Endothelial cell (in vitro differentiated cells): ENCODE measurements around the gene BET1L. TPM values are rescaled to one million over a fixed set of nuclear protein-coding genes. Genes with fewer than 3 reads are reported as not detected.

Source experiments
- DNase-seq: peaks from one replicate; pipeline ENCODE4 v3.0.0; 2021; ENCODE audit warnings: low spot score
- H3K27ac Mint-ChIP-seq: one replicate; pipeline ENCODE4 v1.8.0; 2021; ENCODE audit warnings: mixed read lengths, inconsistent platforms; ENCODE audit not compliant: unreplicated experiment
- H3K27me3 Mint-ChIP-seq: one replicate; pipeline ENCODE4 v1.8.0; 2021; ENCODE audit warnings: mild to moderate bottlenecking, moderate library complexity, mixed read lengths, inconsistent platforms; ENCODE audit not compliant: unreplicated experiment
- H3K36me3 Mint-ChIP-seq: one replicate; pipeline ENCODE4 v1.8.0; 2021; ENCODE audit warnings: mild to moderate bottlenecking, low read depth, mixed read lengths, inconsistent platforms; ENCODE audit not compliant: unreplicated experiment
- H3K4me1 Mint-ChIP-seq: one replicate; pipeline ENCODE4 v1.8.0; 2021; ENCODE audit warnings: mild to moderate bottlenecking, mixed read lengths, inconsistent platforms; ENCODE audit not compliant: unreplicated experiment
- H3K4me3 Mint-ChIP-seq: one replicate; pipeline ENCODE4 v1.8.0; 2021; ENCODE audit warnings: mild to moderate bottlenecking, mixed read lengths, inconsistent platforms; ENCODE audit not compliant: unreplicated experiment
- H3K9me3 Mint-ChIP-seq: one replicate; pipeline ENCODE4 v1.8.0; 2021; ENCODE audit warnings: mixed read lengths, inconsistent platforms; ENCODE audit not compliant: unreplicated experiment
- total RNA-seq: library from RNA; stranded (reverse); fragmentation: NEBNext Ultra II Directional; extraction: Animal tissue kit (Norgen Biotek cat#: 25700); gene quantifications from one replicate; pipeline ENCODE4 v1.2.1, GENCODE V29; 2021; ENCODE audit not compliant: unreplicated experiment
- TF ChIP-seq, protein P1 (sequence below): fragments of 200-600 bp; sonication (generic); IDR thresholded peaks from one replicate; pipeline ENCODE4 v1.5.0; 2021; ENCODE audit warnings: antibody characterized with exemption; ENCODE audit not compliant: unreplicated experiment

BET1L gene
- total RNA-seq, 1 donor from 2014 or later = 64.4 TPM

DNA sequence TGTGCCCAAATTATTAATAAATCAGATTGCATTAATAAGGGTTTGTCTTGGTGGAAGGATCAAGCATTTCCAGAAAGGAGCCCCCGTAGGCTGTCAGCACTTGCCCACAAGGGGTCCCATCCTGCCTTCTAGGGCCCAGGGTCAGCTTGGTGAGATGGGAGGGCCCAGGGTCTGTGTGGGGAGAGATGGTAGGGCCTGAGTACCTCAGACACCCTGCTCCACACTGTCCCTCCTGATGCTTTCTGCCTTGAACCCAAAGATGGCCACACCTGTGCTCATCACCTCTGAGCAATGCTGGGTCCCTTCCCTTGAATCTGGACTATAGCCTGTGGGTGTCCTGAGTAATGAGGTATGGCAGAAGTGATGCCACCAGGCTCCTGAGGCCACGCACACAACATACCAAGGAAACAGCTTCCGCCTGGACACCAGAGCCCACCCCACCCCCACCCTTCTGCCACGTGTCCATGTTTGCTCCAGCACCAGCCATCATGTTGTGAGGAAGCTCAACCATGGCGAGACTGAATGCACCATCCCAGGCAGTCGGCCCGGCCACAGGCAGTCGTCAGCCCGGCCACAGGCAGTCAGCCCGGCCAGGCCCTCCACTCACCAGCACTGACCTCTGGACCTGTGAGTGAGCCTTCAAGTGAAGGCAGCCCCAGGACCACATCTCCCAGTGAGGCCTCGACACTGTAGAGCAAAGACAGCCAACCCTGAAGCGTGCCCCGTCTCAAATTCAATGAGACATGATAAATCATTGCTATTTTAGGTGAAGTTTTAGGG is 6.8 kb downstream of the BET1L start:
- peaks cover 9% of the 10 kb centered on the region for H3K27me3 Mint-ChIP-seq
- peak overlapping the region; percentile 51 for H3K4me3 Mint-ChIP-seq
- no peaks in the 10 kb centered on the region for H3K9me3 Mint-ChIP-seq
- peak overlapping the region; percentile 61 for H3K27ac Mint-ChIP-seq
- H3K36me3 Mint-ChIP-seq = peaks cover 8% of the 10 kb centered on the region
- DNase-seq = no peak
- TF ChIP-seq, protein P1, sequence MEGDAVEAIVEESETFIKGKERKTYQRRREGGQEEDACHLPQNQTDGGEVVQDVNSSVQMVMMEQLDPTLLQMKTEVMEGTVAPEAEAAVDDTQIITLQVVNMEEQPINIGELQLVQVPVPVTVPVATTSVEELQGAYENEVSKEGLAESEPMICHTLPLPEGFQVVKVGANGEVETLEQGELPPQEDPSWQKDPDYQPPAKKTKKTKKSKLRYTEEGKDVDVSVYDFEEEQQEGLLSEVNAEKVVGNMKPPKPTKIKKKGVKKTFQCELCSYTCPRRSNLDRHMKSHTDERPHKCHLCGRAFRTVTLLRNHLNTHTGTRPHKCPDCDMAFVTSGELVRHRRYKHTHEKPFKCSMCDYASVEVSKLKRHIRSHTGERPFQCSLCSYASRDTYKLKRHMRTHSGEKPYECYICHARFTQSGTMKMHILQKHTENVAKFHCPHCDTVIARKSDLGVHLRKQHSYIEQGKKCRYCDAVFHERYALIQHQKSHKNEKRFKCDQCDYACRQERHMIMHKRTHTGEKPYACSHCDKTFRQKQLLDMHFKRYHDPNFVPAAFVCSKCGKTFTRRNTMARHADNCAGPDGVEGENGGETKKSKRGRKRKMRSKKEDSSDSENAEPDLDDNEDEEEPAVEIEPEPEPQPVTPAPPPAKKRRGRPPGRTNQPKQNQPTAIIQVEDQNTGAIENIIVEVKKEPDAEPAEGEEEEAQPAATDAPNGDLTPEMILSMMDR = no peak
- peaks cover 31% of the 10 kb centered on the region for H3K4me1 Mint-ChIP-seq

DNA sequence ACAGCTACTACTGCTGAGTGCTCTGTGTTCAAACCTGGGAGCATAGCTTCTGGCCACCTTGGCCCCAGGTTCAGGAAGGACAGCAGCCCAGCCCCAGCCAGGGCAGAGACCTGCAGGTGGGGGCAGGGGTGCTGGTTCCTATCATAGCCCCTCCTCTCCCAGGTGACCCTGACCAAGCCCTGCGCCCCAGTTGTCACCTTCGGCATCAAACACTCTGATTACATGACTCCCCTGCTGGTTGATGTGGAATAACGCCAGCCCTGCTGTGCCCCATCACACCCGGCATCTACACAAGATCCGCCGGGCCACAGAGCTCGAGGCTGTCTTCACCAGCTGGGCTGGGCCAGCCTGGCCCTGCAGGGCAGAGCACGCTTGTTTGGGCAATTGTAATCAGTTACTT is 7.4 kb downstream of the BET1L start:
- Mint-ChIP-seq H3K9me3 (no peaks in the 10 kb centered on the region), H3K27me3 (peaks cover 8% of the 10 kb centered on the region), H3K36me3 (peaks cover 8% of the 10 kb centered on the region), H3K4me1 (peaks cover 31% of the 10 kb centered on the region), H3K27ac (no peak overlapping the region), H3K4me3 (no peak overlapping the region)
- TF ChIP-seq, protein P1 = no peak
- no peak for DNase-seq

DNA sequence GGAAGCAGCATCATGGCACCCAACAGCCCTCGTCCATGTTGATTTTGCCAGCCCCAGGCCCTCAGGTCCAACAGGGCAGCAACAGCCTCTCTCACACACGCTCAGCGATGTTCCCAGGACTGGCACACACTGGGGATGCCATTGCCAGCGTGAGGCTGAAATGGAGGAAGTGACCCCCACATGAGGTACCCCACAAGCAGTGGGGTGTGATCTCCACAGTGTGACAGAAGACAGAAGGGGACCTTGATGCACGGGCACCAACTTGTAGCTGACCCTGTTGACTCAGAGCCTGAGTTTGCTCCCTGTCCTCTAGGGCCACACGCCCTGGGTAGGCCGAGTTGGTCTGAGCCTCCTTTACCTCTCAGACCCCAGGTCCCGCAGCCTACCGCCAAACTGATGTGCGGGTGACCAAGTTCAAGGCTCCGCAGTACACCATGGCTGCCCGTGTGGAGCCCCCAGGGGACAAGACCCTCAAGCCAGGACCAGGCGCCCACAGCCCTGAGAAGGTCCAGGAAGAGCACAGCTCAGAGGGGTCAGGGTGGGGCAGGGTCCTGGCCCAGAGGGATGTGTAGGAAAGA is 8.1 kb downstream of the BET1L start:
- H3K27me3 Mint-ChIP-seq = peaks cover 6% of the 10 kb centered on the region
- TF ChIP-seq, protein P1 = no peak
- H3K9me3 Mint-ChIP-seq = no peaks in the 10 kb centered on the region
- peaks cover 8% of the 10 kb centered on the region for H3K36me3 Mint-ChIP-seq
- peaks cover 31% of the 10 kb centered on the region for H3K4me1 Mint-ChIP-seq
- no peak overlapping the region for H3K4me3 Mint-ChIP-seq
- H3K27ac Mint-ChIP-seq = peak overlapping the region; percentile 36
- DNase-seq = no peak

DNA sequence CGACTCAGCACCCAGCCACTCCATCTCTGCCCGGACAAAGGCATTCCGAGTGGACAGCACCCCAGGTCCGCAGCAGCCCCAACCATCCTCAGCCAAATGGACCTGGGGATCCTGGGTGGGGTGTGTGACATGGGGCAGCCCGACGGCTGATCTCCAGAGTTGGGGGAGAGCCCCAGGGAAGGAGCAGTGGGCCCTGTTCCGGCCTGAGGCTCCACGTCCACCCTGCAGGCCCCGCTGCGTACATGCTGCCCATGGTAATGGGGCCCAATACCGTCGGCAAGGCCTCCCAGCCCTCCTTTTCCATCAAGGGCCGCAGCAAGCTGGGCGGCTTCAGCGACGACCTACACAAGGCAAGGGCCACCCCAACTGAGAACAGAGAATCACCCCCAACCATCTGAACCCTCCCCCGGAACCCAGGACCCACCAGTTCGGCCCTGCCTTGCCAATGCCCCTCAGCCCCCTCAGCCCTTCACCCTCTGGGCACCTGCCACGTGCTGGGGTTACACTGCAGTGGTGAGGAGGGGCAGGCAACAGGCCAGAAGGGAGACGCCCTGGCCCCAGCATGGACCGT is 8.9 kb downstream of the BET1L start:
- Mint-ChIP-seq H3K4me1 (peaks cover 25% of the 10 kb centered on the region), H3K9me3 (no peaks in the 10 kb centered on the region), H3K4me3 (peak overlapping the region; percentile 62), H3K27ac (no peak overlapping the region), H3K27me3 (peaks cover 6% of the 10 kb centered on the region), H3K36me3 (peaks cover 3% of the 10 kb centered on the region)
- TF ChIP-seq, protein P1 = no peak
- no peak for DNase-seq
